Activated T-cell treated with anti-CD3 and anti-CD28 coated beads for 1 hour (primary cell): ENCODE results near the gene SECISBP2L.

ENCODE experiments used
- DNase-seq: peaks from one replicate; pipeline ENCODE4 v3.0.0-alpha.2; 2020; ENCODE audit warnings: low read depth

The SECISBP2L gene

DNA sequence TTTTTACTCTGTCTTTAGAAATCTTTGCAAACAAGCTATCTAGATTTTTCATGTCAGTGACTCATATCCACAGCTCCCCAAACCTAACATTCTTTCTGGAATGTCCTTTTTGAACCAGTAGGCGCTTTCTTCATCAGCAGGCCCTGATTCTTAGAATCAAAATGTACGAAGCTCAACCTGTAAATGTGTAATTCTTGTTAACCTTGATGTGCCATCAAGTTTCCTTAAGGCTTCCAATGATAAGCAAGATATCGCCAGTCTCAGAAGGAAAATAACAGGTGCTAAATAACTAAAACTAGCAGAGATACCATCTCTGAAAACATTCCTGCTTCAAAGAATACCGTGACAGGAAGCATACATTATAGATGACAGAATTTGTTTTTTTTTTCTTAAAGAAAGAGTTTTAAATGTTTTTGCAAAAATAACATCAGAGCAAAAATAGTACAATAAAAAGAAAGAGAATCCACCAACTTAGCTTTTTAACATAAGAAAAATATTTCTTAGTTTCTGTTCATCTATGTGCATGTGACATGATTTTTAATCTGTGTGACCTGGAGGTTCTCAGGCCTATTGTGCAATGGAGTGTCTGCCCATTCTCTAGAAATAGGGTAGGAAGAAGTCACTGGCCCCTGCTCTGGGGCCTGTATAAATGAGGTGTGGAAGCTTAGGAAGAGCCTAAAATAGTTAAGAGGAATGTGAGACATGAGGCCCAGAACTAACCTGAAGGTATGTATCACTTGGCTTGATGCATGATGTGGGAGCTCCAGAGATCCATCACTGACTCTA lies 14.7 kb upstream of the SECISBP2L start:
- no peak for DNase-seq

DNA sequence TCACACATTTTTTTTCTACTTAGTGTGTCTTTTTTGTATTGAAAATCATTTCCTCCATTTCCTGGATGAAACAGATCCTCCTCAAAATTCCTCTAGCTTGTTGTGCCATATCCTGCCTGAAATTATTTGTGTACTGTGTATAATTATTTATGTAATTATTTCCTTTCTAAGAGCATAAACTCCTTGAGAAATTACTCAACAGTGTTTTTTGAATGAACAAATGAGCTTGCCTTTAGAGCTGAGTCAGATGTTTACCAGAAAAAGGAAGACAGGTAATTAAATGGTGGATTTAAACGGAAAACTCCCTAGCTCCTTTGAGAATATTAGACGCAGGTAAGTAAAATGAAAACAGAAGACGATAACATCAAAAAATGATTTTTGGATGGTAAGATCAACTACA lies 13.2 kb upstream of the SECISBP2L start:
- DNase-seq: no peak

DNA sequence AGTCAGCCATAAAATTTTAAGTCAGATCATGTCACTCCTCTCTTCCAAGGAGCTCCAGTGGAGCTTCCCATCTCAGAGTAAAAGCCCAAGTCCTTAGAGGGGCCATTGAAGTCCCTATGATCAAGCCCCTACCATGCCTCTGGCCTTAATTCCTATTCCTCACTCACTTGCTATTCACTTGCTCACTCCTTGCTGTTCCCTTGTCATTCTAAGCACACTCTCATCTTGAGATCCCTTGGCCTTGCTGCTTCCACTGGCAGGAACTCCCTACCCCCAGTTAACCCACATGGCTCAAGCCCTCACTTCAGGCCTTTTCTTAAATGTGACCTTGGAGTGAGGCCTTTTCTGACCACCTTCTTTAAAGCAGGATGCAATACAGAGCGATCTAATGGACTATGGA lies 12.3 kb upstream of the SECISBP2L start:
- DNase-seq: no peak

DNA sequence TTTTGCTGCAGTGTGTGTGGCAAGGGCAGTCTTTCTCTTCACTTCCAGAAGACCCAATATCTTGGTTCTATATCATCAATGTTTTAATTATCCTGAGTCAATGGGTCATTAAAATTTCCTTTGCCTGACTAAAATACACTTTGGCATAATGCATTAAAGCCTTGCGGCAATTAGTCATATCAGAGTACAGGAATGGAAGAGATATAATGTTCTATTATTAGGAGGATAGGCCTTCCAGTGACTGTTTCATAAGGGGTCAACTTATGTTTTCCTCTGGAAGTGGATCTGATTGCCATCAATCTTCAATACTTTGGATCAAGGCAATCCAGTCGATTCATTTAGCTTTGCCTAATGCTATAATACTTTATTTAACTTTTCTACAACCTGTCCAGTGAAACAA lies 9.4 kb upstream of the SECISBP2L start:
- DNase-seq: no peak

DNA sequence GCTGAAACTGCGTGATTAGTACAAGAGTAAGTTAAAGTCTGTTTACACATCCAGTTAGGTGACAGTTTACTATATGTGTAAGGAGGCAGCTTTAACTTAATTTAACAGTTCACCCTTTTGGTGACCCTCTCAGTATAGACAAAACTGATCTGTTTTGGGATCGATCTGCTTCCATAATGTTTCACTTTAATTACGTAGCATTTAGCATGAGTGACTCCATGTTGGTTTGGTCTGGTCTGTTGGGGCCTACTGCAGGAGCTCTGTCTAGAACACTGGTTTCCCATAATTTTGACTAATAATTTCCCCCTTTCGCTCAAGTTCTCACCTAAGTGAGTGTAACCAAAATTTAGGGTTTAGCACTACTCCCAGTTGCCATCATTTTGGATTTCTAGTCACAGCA lies 6.4 kb upstream of the SECISBP2L start:
- no peak for DNase-seq

DNA sequence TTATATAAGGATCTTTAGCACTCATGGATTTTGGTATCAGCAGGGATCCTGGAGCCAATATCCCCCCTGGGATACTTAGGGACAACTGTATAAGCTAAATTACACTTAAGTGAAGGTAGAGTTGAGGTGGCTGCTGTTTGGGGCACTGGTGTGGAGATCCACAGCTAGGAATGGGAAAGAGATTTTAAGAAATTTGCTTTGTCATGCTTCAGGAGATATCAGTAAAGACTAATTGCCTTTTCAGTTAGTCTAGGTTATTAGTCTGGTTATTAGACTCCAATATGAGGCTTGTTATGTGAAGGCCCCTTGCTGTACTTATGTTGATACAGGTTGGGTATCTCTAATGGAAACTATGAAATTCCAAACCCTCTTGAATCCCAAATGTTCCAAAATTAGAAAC lies 1.2 kb upstream of the SECISBP2L start:
- no peak for DNase-seq

DNA sequence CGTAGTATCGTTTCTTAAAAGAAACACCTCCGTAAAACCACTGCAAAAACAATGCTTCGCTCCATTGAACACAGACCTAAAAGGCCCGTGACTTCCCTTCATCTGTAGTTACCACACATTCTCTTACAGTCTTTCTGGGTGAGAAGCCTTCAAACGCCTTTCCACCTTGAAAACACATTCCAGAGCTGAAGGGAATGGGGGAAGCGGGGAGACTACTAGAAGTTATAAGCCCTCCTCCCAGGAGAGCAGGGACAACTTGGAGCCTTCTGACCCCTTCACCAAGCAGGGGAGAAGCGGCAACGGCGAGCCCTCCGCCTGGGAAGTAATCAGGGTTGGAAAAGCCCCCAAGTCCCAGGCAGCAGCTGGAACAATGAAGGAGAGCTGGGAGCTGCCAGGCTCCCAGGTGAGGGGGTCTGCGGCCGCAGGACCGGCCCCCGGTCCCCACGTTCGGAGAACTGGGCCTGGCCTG lies 461 bp downstream of the SECISBP2L start:
- DNase-seq: no peak

DNA sequence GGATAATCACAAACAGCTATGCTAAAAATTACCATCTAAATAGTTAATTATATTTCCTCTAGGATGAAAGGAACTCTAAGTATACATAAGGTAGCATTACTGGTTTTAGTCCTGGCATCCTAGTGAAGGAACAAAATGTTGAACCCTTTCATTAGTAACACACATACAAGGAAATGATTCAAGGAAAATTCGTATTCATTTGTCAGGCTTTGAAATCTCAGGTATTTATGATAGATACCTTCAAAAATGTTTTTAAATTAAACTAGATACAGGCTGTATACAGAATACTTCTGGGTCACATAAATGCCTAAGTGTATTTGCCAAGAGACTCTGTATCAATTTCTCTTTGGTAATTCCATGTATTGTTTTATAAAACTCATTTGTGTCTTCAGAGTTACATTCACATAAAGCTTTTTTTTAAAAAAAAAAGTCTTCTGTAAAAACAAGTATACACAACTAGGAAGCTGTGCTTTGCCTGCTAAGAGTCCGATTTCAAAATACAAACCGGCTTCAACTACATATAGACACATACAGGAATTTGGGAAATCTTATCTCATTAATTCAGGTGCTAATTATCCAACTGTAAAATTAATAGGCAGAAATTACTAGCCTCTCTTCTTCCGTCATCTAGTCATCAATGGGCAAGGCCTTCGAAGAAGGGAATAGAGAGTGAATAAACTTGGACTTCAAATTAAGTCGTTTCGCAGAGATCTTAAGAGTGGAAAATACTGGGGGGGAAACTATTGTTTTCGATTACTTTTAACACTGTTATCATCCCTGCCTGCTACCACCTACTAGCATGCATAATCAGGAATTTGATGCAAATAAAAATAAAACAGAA lies 1.3 kb downstream of the SECISBP2L start:
- no peak for DNase-seq

DNA sequence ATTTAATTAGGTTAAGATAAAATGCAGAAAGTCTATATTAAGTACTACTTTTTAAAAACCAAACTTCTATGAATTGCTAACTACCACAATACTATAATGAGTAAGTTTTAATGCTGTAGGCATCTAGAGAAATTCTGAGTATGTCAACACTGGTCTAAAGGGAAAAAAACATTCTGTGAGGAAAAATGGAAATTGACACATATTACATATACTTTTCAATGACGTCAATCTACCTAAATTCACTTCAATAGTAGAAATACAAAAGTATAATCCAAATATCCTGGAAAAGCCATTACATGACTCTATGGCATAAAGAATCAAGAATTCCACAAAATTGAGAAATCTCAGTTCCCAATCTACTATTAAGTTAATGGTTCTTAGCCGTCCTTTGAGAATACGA lies 2.2 kb downstream of the SECISBP2L start:
- DNase-seq: no peak

DNA sequence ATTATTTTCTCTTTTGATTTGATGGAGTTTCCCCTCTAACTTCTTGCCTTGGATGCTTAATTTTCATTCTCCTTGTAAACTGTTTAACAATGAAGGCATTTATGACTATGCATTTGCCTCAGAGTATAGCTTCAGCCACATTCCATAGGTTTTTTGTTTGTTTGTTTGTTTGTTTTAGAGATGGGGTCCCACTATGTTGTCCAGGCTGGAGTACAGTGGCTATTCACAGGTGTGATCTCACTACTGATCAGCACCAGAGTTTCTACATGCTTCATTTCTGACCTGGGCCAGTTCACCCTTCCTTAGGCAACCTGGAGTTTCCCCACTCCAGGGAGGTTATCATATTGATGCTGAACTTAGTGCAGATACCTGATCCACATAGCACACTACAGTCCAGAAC lies 4.1 kb downstream of the SECISBP2L start:
- no peak for DNase-seq

DNA sequence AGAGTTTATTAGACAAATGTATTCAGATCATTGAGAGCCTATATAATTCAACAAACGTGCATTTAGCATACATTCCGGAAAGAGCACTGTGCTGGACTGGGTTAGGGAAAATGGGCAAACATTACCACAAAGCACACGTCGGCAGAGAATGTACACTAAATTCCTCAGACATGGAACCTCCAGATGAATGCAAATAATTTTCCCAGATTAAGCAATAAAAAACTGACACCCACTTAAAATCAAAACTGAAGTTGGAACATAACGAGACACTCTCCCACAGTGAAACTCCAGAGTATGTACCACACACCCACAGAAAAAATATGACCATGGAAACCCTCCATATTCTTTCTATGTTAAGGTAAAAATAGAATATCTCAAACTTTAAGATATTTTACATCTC lies 4.8 kb downstream of the SECISBP2L start:
- DNase-seq: no peak

DNA sequence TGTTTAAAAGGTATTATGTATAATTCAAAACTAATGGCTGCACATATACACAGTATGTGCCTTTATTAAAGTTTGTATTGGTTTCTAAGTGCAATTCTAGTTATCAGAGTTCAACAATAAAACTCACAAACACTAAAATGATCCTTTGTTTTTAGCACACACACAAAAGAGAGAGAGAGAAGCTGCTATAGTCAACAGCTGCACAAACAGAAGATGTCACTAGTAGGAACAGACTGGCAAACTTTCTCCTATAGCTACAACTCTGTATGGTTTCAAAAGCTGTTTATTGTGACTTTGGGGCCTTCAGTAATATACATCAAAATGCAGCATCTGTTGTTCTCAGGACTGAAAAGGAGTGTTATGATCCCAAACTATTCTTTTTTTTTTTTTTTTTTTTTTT lies 6.1 kb downstream of the SECISBP2L start:
- no peak for DNase-seq

DNA sequence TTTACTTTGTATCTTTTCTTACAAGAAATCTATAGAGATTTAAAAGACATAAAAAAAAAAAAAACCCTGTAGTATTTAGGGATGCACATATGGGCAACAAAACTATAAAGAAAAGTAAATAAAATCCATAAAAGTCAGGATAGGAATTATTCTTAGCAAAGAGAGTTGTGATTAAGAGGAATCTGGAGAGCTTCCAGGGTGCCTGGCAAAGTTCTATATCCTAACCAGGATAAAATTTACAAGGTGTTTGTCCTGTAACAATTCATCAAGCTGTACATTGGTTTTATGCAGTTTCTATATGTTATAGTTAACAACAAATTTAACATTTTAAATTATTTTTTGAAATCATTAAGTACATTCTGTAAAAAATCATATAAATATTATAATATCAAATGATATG lies 7.9 kb downstream of the SECISBP2L start:
- DNase-seq: no peak

DNA sequence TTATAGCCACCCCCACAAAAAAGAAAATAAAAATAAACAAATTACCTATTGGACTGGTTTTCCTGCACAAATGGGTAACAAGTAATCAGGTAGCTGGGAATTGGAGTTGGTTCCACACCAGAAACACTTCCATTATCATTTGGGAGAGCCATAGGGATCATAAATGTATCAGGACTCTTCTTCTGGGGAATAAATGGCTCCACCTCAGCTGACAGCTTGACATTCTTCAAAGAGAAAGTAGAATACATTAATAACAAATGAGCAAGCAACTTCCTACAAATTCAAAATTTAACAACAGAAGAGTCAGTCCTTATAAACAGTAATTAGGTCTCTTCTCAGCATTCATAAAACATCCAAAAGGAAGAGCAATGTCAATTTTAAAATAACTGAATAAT lies 8.7 kb downstream of the SECISBP2L start:
- DNase-seq: no peak

DNA sequence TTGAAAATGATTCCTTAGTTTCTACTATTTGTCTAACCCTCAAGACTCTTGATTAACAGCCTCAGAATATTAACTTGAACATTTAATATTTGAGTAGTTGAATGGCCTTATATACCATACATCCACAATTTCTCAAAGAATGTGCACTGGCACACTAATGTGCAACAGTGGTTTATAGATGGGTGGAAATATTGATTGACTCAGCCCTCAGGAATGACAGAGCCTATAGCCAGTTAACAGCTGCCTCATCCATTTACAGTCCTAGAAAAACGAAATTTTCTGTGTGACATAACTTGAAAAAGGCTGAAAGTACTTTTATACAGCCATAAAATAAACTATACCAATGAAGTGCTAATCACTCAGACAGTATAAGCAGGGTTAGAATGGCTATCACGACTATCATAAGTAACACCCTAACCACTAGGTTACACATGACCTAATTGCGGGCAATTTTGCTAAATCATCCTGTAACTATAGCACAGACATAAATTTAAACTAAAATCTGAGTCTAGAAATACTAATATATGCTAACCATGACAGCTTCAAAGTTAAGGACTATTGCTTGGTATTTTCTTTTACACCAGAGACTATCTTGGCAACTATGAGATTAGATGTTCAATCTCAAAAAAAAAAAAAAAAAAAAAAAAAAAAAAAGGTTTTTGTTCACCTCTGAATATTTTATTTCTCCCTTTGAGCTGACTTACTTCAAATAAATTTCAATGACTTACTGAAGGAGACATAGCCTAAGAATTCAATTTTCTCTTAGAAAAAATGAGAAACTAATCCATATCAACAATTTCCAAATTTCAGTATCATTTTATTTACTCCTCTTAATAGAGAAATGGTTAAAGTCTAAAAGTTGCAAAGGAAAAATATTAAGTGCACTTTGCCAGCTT lies 9.3 kb downstream of the SECISBP2L start:
- DNase-seq: no peak

DNA sequence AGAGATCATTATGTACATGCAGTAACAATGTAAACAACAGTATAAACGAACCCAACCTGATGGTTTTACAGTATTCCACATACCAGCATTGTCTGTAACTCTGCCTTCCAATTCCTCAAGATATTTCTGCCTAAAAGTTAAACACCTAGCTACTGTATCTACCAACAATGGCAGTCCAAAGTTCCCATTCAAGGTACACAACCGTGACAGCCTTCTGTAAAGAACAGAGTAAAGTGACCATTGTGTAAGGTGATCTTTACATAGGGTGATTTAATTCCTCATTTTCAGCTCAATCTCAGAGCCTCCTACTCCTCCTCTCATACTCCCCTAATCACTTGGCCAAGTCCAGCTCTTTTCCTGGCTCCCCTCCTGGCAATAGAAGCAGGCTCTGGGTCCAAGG lies 10.4 kb downstream of the SECISBP2L start:
- DNase-seq: no peak

DNA sequence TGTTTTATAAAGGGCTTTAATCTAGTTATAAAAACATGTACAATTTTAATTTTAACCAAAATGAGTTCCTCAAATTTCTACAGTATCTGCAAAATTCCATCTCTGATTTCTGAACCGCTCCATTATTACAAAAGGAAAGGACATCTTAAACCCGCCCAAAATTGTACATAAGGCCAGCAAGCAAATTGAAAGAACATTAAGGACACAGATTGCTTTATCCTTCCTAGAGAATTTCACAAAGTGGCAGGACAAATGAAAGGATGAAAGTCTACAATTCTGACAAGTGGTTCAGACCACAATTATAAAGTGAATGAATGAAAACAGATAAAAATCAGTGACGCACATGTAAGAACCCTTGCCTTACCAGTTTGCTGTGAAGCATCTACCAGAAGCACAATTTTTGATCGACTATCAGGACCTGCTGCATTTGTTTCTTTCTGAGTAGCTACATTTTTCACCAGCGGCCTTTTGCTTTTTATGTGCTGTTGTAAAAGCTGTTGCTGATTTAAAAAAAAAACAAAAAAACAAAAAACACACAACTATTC lies 13.6 kb downstream of the SECISBP2L start:
- DNase-seq: no peak

DNA sequence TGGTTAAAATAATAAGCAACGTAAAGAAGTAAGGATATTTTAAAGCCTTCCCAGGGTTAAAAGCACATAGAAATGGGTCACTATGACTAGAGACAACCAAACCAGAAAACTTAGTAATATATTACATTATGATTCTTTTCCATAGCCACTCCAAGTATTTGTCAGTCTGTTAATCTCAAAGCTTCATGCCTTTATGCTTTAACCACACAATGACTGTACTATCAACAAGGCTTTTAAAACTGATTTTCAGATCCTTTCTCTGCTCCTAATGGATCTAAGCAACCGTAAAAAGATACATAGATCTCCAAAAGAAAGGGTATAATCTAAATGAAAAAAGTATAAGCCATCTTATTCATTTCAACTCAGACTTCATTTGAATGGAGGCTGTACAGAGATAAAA lies 14.4 kb downstream of the SECISBP2L start:
- no peak for DNase-seq

DNA sequence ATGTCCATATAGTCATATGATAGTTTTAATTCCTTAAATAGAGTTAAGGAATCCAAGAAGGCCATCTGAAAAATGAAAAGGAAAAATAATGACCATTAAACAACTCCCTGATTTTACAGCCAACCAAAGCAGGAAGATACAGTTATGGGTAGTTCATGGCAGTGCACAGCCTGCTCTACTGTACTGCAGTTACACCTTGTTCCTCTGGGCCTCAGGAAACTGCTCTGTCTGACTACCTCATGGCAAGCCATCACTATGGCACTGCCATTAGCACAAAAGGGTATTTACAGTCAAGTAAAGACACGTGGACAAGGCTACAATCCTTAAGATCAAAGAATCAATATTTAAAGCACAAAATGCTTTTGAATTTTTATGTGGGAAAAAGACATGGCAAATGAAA lies 19.5 kb downstream of the SECISBP2L start:
- DNase-seq: no peak

DNA sequence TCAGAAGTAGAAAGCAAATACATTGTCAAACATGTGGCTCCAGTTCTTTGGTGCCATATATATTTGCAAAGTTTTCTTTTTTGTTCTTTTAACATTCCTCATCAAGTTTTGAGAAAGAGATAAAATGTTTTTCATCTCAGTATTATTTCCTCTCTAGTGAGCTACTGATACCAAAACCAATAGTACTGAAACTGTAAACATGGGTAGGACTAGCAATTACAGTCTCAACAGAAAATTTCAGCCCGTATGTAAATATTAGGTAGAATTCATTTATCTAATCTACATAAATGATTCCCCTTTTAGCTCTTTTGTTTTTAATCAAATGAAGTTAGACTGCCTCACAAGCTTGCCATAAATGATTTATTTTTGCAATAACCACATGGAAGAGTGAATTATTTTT lies 21.4 kb downstream of the SECISBP2L start:
- no peak for DNase-seq

DNA sequence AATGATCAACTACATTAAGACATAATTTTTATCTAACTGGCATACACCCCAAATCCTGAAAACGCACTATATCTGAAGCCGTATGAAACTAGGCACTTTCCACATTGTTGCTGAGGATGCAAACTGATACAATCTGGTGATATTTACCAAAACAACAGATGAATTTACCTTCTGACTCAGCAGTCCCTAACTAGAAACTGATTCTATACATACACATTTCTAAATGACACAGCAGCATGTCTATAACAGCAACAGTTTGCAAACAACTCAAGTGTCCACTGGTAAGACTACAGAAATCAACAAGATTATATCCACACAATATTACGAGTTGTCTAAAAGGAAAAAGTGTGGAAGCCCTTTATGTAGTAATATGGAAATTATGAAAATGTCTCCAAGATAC lies 22.9 kb downstream of the SECISBP2L start:
- no peak for DNase-seq

DNA sequence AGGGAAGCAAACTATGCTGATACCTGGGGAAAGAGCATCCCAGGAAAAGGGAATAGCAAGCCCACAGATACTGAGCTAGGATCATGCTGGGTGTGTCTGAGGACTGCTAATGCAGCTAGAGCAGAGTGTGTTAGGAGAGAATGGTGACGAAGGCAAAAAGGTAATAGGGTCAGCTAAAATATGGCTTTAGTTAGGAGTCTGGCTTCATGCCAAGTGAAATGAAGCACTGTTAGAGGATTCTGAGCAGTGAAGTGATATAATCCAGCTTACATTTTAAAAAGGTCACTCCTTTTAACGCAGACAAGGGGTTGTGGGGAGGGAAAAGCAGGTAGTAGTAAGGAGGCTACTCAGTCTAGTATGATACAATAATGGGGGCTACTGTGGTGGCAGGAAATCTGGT lies 30.4 kb downstream of the SECISBP2L start:
- DNase-seq: no peak
